Spinal cord (tissue), 10 donors: ENCODE data around the gene INSR. TPM values are rescaled to one million over a fixed set of nuclear protein-coding genes. Genes with fewer than 3 reads are reported as not detected.
A peak's percentile ranks its signal among the peaks of the same experiment; 100 is the strongest.

Experiments
- DNase-seq, 6 donors: peaks; one replicate each; pipeline versions ENCODE4 v3.0.0 to v3.0.0-alpha.2; 2013 to 2015; ENCODE audit warnings: low spot score in 6 of 6, low read depth in 4 of 6
- H3K27ac ChIP-seq: one replicate; pipeline ENCODE4 v1.5.1; 2013; ENCODE audit warnings: low read depth, low read length, control low read depth
- H3K27me3 ChIP-seq: one replicate; pipeline ENCODE4 v1.6.1; 2013; ENCODE audit warnings: low read length; ENCODE audit not compliant: control insufficient read depth, insufficient read depth
- H3K36me3 ChIP-seq: one replicate; pipeline ENCODE4 v1.6.1; 2013; ENCODE audit warnings: low read length; ENCODE audit not compliant: control insufficient read depth, insufficient read depth
- H3K4me1 ChIP-seq: one replicate; pipeline ENCODE4 v1.6.1; 2013; ENCODE audit warnings: low read length; ENCODE audit not compliant: control insufficient read depth, insufficient read depth
- H3K4me3 ChIP-seq: one replicate; pipeline ENCODE4 v1.5.1; 2013; ENCODE audit warnings: low read depth, low read length, control low read depth
- H3K9me3 ChIP-seq: one replicate; pipeline ENCODE4 v1.6.1; 2013; ENCODE audit warnings: low read length; ENCODE audit not compliant: control insufficient read depth, insufficient read depth
- WGBS: methylation state at CpG from one replicate; pipeline ENCODE4 v1.1.5; 2013; ENCODE audit warnings: missing lambda C conversion rate; ENCODE audit not compliant: insufficient coverage; 5-methylcytosine and 5-hydroxymethylcytosine counted together
- long read RNA-seq, 4 donors: transcript quantifications; one replicate each; lab custom pipeline, GENCODE V29; 2026
- polyA plus RNA-seq, 2 donors: library from polyadenylated mRNA; unstranded; fragments of 120-200 nt; gene quantifications; one replicate each; pipeline ENCODE4 v1.2.1, GENCODE V29; 2013; ENCODE audit not compliant: insufficient read length in 2 of 2
- total RNA-seq, 2 donors: library from RNA; depleted of rRNA in 1 of 2; stranded (reverse); fragments of 120-200 nt in 1 of 2; fragments of >200 nt in 1 of 2; gene quantifications; one replicate each; pipeline versions ENCODE4 v1.2.3 to v1.2.4, GENCODE V29; 2013 to 2014
- donor health status: healthy.

INSR gene
- total RNA-seq (10 to 100 TPM; 42.5 to 47.7 TPM), polyA plus RNA-seq (10 to 100 TPM; 15.3 to 23.9 TPM)
- long read RNA-seq, donor 1, full-length matches to known transcripts, result 2 of 47 reads
- long read RNA-seq, donor 1, partial matches to known transcripts, result 45 of 47 reads
- long read RNA-seq, donor 1, other reads (novel, unspliced or antisense), result 0 of 47 reads
- long read RNA-seq, donor 2, result 0 reads
- long read RNA-seq, donor 3, result 0 reads
- long read RNA-seq, donor 4, result 0 reads

DNA sequence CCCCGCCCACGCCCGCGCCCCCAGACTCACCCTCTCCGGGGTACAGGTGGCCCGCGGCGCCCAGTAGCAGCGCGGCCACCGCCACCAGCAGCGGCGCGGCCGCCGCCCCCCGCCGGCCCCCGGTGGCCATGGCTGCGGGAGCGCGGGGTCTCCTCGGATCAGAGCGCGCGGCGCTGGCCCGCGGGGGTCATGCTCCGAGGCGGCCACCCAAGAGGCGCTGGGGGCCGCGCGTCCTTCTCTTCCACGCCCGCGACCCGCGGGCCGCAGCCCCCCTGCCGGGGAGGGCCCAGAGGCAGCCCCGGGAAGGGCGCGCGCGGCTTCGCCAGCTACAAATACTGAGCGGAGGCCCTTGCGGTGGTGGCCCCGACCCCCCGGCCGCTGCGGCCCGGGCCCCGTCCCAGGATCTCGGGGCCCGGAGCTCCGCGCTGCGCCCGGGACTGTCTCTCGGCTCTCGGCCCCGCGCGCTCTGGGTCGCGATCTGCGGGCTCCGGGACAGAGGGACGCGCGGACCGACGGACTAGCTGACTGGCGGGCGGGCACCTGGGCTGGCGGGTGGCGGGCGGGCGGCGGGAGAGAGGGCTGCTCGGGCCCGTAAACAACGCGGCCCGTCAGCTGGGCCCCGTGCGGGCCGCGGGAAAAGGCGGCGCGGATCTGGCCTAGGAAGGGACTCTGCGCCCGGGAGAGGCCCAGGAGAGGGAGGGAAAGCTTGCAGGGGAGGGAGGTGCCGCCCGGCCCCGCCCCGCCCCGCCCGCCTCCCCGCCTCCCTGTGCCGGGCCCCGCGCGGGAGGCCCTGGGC lies at the start of gene INSR:
INSR (minus strand) TSS at position 653 of the 796 bp plus-strand sequence; CDS start at position 130, 523 bp downstream.
- Histone ChIP-seq H3K9me3 (no peaks in the 10 kb centered on the region), H3K36me3 (no peaks in the 10 kb centered on the region), H3K4me3 (peak within 1 kb of the TSS; percentile 59), H3K27ac (peak within 1 kb of the TSS; percentile 52), H3K4me1 (peaks cover 17% of the 10 kb centered on the region), H3K27me3 (no peaks in the 10 kb centered on the region)
- WGBS, result under 1% methylated on average over 103 of the region's 108 CpGs
- DNase-seq, result peak; percentile 63 to 96 (median 78)

DNA sequence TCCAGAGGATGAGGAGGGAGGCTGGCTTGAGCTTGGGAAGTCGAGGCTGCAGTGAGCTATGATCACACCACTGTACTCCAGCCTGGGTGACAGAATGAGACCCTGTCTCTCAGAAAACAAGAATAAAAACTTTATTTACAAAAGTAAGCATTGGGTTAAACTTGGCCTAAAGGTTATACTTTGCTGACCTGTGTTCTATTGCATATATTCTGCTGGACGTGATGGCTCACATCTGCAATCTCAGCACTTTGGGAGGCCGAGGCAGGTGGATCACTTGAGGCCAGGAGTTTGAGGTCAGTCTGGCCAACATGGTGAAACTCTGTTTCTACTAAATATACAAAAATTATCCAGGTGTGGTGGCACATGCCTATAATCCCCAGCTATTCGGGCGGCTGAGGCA lies 47.9 kb upstream of the INSR start:
- no peak overlapping the region for H3K4me3 ChIP-seq
- H3K36me3 ChIP-seq, result no peaks in the 10 kb centered on the region
- DNase-seq, result no peak
- peaks cover 5% of the 10 kb centered on the region for H3K4me1 ChIP-seq
- no peak overlapping the region for H3K27ac ChIP-seq
- H3K27me3 ChIP-seq, result no peaks in the 10 kb centered on the region
- no peaks in the 10 kb centered on the region for H3K9me3 ChIP-seq
- WGBS, result 80% methylated on average over 1 of the region's 5 CpGs

DNA sequence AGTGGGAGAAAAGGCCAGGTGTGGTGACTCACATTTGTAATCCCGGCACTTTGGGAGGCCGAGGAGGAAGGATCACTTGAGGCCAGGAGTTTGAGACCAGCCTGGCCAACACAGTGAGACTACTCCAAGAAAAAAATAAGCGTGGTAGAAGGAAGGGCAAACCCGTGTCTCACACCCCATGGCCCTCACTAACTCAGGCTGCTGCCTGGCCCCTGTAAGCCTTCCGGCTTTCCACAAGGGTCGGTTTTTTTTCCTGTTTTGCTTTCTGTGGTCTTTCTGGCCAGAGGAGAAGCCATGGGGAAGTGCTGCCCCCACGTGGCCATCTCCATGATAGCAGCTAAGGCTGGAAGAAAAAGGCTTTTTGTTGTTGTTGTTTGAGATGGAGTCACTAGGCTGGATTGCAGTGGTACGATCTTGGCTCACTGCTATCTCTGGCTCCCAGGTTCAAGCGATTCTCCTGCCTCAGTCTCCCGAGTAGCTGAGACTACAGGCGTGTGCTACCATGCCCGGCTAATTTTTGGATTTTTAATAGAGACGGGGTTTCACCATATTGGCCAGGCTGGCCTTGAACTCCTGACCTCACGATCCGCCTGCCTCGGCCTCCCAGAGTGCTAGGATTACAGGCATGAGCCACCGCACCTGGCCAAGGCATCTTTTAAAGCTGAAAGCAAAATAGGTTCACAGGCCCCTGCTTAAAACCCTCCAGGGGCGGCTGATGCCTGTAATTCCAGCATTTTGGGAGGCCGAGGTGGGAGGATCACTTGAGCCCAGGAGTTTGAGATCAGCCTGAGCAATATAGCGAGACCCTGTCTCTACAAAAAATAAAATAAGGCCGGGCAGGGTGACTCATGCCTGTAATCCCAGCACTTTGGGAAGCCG lies 47.0 kb upstream of the INSR start:
- peak; percentile 71 to 96 (median 78) for DNase-seq
- H3K36me3 ChIP-seq, result no peaks in the 10 kb centered on the region
- no peak overlapping the region for H3K4me3 ChIP-seq
- H3K27me3 ChIP-seq, result no peaks in the 10 kb centered on the region
- H3K27ac ChIP-seq, result no peak overlapping the region
- no peaks in the 10 kb centered on the region for H3K9me3 ChIP-seq
- H3K4me1 ChIP-seq, result peaks cover 5% of the 10 kb centered on the region
- WGBS, result 48% methylated on average over 18 of the region's 22 CpGs

DNA sequence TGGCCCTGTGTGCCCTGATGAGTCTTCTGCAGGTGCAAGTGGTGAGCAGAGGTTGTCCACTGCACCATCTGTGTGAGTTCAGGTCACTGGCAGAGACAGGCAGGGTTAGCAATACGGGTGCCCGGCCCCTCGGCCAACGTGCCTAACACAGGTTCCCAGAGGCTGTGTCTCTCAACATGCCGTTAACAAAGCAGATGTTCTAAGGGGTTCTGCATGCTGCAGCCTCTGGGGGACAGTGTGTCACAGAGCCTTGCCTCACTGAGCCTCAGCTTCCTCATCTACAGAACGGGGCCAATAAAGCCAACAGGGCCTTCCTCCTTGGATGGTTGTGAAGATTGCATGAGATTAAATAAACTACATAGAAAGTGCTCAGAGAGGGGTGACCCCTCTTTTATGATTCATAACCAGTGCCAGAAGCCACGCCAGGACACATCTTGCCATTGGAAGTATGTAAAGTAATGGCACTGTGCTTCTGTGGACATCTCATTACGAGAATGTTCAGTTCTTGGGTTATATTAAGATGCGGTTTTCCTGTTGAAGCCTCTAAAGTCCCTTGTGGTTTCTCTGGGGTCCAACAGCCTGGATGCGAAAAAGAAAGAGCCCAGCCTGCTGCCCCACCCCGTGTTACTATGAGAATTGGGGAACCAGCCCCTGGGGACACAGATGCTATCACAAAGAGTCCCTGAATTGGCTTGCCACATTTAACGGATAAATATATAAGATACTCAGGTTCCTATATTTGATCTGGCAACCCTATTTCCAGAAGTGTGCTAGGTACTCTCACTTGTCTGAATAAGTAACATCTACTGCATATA lies 43.4 kb upstream of the INSR start:
- no peaks in the 10 kb centered on the region for H3K9me3 ChIP-seq
- no peaks in the 10 kb centered on the region for H3K27me3 ChIP-seq
- no peak for DNase-seq
- no peak overlapping the region for H3K4me3 ChIP-seq
- H3K36me3 ChIP-seq, result no peaks in the 10 kb centered on the region
- peaks cover 5% of the 10 kb centered on the region for H3K4me1 ChIP-seq
- no peak overlapping the region for H3K27ac ChIP-seq
- 76% methylated on average over 9 of the region's 12 CpGs for WGBS

DNA sequence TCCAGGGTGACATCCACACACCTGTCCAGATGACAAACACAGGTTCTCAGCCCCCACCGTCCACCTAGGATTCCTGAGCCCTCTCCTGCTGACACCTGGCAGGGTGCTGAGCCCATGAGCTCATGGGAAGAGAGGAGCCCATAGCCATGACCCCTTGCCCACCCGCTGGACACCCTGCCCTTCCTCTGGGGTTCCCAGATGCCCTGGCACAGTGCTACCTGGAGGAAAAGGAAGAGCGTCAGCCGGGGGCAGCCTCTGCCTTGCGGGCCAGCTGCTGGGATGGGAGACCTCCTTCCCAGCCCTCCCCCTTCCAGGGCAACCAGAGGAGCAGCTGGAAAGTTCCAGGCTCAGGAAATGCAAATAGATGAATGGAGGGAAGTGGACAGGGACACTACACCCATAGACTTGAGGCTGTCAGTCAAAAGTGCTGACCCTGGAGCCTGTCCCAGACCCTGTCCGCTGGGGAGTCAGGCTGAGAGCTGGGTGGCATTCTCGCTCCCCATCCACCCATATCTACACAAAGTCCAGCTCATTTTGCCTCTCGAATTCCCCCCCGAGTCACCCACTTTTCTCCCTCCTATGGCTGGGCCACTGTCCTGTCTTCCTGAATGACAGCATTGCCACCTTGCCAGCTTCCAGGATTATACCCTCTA lies 42.2 kb upstream of the INSR start:
- H3K36me3 ChIP-seq, result no peaks in the 10 kb centered on the region
- DNase-seq, result no peak
- H3K4me3 ChIP-seq, result no peak overlapping the region
- no peaks in the 10 kb centered on the region for H3K9me3 ChIP-seq
- no peak overlapping the region for H3K27ac ChIP-seq
- no peaks in the 10 kb centered on the region for H3K27me3 ChIP-seq
- 89% methylated on average over 5 of the region's 9 CpGs for WGBS
- peaks cover 5% of the 10 kb centered on the region for H3K4me1 ChIP-seq

DNA sequence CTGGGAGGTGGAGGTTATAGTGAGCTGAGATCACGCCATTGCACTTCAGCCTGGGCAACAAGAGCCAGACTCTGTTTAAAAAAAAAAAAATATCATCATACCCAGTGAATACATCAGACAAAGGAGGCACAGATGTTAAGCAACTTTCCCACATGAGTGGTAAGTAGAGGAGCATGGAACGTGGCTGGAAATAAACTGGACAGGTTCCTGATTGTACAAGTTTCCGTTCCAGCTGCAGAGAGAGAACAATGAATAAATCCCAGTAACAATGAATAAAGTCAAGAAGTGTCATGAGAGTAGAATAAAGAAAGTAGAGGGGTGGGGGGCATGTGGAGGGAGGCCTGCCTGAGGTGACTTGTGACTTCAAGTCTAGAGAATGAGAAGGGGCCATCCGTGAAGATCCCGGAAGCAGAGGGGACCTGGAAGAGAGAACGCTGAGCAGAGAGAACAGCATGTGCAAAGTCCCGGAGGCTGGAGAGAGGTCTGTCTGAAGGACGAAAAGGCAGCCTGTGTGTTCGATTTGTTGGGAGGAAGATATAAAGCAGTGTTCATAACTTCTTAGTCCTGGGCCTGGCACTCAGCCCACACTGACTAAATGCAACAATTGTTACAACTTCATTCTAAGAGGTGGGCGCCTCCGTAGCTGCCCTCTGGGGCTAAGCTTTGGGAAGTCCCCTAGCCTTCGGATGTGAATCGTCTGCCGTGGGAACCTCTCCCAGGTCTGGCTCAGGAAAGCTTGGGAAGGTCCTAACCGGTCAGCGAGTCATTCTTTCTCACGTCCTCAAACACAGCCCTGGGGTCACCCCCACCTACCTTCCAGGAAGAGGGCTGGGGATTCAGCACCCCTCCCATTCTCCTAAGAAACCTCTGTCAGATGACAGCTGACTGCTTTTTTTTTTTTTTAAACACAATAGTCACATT lies 39.2 kb upstream of the INSR start:
- H3K27ac ChIP-seq, result no peak overlapping the region
- no peaks in the 10 kb centered on the region for H3K36me3 ChIP-seq
- no peak for DNase-seq
- H3K9me3 ChIP-seq, result no peaks in the 10 kb centered on the region
- no peaks in the 10 kb centered on the region for H3K27me3 ChIP-seq
- 75% methylated on average over 15 of the region's 17 CpGs for WGBS
- H3K4me3 ChIP-seq, result no peak overlapping the region
- H3K4me1 ChIP-seq, result no peaks in the 10 kb centered on the region

DNA sequence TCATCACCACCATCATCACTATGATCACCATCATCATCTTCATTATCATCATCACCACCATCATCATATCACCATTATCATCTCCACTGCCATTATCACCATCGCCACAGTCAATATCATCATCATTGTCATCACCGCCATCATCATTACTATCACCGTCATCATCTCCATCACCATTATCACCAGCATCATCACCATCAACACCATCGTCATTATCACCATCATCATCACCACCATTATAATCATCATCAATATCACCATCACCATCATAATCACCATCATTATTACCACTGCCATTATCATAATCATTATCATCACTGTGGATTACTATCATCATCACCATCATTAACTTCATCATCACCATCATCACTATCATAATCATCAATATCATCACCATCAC lies 37.2 kb upstream of the INSR start:
- H3K36me3 ChIP-seq, result no peaks in the 10 kb centered on the region
- no peak for DNase-seq
- H3K4me3 ChIP-seq, result no peak overlapping the region
- H3K27ac ChIP-seq, result no peak overlapping the region
- H3K4me1 ChIP-seq, result no peaks in the 10 kb centered on the region
- WGBS, result 96% methylated on average over 4 of the region's 4 CpGs
- H3K27me3 ChIP-seq, result no peaks in the 10 kb centered on the region
- H3K9me3 ChIP-seq, result no peaks in the 10 kb centered on the region

DNA sequence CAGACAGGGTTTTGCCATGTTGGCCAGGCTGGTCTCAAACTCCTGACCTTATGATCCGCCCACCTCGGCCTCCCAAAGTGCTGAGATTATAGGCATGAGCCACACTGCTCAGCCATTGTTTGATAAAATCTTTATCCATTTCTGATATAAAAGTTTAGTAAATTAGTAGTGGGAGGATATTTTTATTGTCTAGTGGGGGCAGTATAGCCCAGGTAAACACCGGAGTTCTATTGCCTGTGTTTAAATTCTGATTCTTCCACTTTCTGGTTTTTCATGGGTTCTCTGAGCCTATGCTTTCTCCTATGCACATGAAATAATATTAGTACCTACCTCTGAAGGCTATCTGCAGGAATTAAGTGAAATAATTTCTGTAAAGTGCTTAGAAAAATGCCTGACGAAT lies 34.4 kb upstream of the INSR start:
- Histone ChIP-seq H3K4me1 (no peaks in the 10 kb centered on the region), H3K9me3 (no peaks in the 10 kb centered on the region), H3K27me3 (no peaks in the 10 kb centered on the region), H3K27ac (no peak overlapping the region), H3K36me3 (no peaks in the 10 kb centered on the region), H3K4me3 (no peak overlapping the region)
- 100% methylated on average over 1 of the region's 4 CpGs for WGBS
- no peak for DNase-seq
